HG02642 (cell line): ENCODE data around the gene SLC2A1.
A peak's percentile ranks its signal among the peaks of the same experiment; 100 is the strongest.
"Not testable (repeated sequence)": the region's sequence is repeated elsewhere in the genome, so short reads cannot be mapped to it uniquely, and the experiment has no call there.

Experiments used
- ATAC-seq: cut with Tn5 transposase; IDR thresholded peaks from one replicate; pipeline ENCODE4 v1.9.1; 2021; ENCODE audit warnings: mild to moderate bottlenecking; ENCODE audit not compliant: unreplicated experiment, poor library complexity

SLC2A1 gene

DNA sequence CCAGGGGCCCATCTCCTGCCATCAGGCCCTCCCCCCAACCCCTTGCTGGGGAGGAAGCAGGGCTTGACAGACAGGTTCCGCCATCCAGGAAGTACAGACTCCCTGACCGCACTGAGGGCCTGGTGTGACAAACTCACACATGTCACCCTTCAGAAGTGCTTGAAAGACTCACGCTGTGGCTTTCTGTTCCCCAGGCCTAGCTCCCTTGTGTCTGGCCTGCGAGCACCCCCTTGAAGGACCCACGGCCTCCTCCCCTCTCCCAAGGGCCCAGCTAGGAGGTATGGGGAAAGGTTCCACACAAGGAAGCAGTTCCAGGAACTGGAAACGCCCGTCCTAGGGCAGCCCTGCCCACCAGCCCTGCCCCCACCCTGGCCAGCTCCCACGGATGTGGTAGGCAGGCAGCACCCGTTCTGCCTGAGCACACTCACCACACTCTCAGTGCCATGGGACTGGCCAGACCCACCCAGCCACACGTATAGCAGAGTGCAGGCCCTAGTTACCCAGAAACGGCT is 26.7 kb downstream of the SLC2A1 start:
- peak; percentile 54 for ATAC-seq

DNA sequence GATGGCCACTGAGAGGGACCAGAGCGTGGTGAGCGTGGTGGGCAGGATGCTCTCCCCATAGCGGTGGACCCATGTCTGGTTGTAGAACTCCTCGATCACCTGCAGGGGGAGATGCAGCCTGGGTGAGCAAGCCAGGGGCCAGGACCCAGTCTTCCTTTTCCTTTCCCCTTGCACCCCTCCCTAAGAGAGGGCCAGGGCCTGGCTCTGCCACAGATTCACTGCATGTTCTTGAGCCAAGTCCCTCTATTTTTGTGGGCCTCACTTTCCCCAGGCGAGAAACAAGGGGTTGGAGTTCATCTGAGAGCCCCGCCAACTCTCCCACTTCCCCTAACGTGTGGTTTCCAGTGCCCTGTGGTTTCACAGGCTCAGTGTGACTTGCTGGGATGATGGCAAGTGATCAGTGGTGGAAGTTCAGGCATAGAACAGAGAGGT is 27.5 kb downstream of the SLC2A1 start:
- no peak for ATAC-seq

DNA sequence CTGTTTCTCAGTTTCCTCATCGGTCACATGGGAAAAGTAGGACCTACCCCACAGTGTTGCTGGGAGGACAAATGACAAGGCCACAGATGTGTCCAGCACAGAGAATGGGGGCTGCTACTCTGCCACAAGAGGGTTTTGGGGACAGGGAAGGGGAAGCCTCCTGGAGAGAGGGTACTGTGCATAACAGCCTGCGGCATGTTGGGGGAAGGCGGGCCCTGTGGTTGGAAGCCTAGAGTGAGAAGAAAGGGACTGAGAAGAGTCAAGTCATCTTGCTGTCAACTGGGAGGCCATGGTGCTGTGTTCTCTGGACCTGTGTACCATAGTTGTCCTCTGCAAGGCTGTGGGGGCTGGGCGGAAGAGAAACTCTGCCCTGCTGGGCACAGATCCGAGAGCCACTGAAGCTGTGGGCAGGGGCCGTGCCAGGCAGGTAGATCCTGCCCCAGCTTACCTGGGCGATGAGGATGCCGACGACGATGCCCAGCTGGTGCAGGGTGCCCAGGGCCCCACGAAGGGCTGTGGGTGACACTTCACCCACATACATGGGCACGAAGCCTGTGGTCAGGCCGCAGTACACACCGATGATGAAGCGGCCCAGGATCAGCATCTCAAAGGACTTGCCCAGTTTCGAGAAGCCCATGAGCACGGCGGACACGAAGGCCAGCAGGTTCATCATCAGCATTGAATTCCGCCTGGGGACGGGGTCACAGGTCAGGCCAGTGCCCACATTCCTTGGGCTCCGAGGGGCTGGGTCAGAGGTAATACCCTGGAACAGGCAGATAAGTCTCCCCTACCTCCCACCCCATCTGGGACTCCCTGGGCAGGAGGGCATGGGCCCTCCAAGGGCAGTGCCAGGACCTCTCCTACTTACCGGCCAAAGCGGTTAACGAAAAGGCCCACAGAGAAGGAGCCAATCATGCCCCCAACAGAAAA is 28.2 kb downstream of the SLC2A1 start:
- no peak for ATAC-seq

DNA sequence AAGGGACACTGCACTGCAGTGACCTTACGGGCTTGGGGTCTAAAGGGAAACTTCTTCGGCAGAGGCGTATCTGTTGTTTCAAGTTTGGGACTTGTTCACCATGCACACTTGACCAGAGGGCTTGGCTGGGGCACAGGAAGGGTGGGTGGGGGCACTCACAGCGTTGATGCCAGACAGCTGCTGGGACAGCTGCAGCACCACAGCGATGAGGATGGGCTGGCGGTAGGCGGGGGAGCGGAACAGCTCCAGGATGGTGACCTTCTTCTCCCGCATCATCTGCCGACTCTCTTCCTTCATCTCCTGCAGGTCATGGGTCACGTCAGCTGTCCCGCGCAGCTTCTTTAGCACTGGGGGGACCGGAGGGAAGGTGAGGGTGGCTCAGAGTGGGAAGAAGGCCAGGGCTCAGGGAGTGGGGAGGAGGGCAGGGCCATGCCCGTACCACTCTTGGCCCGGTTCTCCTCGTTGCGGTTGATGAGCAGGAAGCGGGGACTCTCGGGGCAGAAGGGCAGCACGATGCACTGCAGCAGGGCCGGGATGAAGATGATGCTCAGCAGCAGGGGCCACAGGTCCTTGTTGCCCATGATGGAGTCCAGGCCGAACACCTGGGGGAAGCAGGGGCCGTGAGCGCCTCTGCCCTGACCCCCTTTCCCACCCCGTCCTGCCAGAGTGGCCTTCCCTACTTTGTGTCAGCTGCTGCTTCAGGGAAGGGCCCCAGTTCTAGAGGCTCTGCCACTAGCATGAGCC is 29.1 kb downstream of the SLC2A1 start:
- ATAC-seq = no peak

DNA sequence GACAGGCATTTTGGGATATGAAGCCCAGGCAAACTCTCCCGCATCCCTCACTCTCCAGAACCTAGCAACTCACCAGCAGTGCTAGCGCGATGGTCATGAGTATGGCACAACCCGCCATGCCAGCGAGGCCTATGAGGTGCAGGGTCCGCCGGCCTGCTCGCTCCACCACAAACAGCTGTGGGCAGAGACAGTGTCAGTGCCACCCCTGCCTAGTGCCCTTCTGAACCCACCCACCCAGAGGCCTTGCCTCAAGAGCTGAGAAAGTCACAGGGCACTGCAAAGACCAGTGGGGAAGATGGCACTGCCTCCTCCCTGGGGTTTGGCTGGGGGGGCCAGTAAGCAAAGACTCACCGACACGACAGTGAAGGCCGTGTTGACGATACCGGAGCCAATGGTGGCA is 29.8 kb downstream of the SLC2A1 start:
- ATAC-seq = no peak

DNA sequence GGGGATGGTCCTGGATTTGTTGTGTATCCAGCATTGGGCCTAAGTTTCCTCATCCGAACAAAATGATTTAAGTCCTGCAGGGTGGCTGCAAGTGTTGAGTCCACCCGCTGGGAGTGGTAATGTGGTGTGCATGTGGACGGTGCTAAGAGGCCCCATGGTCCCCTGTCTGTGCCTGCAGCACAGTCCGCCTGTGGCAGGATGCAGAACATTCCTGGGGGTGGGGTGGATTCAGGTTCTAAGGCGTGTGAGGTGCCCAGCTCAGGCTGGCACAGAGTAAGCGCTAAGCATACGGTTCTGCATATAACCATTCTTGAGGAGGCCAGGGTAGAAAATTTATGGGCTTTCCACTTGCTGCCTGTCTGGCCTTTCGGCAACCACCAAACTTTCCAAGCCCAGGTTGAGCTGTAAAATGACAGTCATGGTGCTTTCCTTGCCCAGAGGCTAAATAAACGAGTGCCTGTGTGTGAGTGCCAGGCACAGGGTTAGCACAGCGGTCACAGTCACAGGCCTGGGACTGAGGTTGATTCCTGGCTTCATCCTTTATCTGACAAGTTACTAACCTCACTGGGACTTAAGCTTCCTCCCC is 30.7 kb downstream of the SLC2A1 start:
- ATAC-seq = no peak

DNA sequence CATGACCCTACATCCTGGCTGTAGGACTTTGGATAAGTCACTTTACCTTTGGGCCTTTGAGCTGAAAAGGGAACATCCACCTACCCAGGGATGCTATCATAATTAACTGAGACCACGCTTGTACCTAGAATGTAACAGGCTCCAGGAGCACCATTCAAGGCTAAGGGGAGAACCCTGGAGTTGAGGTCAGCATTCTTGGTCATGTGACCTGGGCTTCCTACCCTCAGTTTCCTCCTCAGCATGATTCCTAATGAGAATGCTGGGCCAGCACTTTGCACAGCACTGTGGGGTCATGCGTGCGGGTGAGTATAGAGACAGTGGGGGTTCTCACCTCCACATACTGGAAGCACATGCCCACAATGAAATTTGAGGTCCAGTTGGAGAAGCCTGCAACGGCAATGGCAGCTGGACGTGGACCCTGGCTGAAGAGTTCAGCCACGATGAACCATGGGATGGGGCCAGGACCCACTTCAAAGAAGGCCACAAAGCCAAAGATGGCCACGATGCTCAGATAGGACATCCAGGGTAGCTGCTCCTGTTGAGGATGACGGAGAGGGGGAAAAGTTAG is 31.3 kb downstream of the SLC2A1 start:
- no peak for ATAC-seq

DNA sequence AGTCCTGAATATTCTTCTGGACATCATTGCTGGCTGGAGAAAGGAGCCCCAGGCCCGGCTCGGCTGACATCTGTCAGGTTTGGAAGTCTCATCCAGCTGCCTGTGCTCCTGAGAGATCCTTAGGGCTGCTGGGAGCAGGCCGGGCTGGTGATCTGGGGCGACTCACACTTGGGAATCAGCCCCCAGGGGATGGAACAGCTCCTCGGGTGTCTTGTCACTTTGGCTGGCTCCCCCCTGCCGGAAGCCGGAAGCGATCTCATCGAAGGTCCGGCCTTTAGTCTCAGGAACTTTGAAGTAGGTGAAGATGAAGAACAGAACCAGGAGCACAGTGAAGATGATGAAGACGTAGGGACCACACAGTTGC is 31.8 kb downstream of the SLC2A1 start:
- no peak for ATAC-seq

DNA sequence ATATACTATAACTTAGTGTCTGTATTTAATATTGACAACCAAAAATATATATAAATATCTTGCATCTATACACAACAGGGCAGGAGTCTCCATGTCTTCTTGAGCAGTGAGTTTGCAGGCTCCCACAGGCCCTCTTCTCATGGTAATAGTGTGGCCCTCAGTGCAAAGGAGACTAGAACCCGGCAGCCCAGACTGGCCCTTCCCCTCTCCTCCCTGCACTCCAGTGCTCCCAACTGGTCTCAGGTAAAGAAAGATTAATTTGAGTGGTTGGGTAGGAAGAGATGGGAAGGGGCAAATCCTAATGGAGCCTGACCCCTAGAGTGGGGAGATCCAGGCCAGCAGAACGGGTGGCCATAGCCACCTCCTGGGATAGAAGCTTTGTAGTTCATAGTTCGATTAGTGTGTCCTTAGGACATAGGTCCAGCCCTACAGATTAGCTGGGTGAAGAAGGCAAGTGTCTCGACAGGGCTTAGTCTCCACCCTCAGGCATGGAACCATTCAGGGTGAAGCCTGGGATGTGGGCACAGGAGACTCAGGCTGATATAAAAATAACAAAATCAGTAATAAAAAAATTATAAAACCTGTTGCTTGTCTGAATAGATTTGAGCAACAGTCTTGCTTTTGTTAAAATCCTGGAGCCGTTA is 32.3 kb downstream of the SLC2A1 start:
- no peak for ATAC-seq

DNA sequence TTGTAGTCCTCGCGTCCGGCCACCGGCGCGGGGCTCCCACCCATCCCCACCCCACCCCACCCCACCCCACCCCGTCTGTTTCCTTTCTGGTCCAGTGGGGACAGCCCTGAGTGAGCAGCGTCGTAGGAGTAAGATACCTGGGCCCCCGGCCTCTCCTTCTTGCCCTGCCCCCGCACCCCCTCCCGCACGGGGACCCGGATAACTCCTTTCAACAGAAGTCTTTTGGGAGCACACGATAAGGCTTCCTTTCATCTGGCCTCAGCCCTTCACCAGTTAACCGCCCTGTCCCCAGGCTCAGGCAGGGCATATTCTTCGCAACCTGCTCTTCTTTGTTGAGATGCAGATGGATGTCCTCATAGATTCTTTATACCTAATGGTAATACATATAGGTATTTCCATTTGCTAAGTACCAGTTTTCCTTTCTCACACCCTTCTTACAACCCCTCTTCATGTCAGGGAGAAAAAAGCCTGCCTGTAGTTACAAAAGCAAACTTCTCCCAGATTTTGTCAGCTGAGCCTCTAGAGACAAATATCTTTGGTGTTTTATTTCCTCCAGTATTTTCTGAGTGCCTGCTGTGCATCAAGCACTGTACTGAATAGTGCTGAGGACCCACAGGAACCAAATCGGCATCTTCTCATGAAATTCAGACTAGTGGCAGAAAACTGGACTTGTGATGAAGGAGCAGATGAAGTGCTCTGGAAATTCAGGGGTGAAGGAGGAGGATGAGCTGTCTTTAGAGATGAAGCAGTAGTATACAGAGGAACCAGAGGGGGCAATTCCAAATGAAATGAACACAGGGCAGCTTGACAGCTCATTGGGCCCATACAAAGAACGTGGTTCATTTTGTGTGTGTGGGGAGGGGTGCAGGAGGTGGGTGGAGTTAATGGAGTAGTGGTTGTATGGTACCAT is 33.6 kb downstream of the SLC2A1 start:
- ATAC-seq = no peak

DNA sequence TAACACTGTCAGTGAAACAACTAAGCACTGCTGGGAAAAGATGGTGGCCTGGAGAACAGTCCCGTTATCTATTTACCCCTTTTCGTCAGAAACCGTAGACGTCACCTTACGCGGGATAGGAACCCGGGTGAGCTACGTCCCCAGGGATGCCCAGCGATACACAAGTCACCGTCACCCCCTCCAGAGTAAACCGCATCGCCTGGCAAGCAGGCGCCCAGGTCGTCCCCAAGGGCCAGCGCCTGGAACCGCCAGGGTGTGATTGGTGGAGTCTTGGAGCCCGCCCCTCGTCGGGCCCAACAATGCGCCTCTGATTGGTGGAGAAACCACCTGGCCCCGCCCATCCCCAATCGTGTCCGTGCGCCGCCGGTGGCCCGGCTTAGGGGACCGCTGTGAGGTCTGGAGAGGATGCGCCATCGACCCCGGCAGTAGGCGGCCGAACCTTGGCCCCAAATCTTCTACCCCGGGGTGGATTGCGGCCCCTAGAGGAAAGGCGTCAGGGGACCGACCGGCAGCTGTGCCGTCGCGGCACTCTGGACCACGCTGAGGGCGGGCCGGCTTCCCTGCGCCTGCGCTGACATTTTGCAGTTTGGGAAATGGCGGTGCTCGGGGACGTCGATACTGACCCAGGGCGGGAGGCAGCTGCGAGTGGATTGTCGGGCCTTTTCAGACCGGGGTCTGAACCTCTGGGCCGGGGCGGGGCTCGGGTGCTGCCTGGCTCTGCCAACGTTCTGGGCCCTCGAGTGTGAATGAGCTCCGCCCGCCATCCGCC is 34.4 kb downstream of the SLC2A1 start:
- ATAC-seq = peak; percentile 94

DNA sequence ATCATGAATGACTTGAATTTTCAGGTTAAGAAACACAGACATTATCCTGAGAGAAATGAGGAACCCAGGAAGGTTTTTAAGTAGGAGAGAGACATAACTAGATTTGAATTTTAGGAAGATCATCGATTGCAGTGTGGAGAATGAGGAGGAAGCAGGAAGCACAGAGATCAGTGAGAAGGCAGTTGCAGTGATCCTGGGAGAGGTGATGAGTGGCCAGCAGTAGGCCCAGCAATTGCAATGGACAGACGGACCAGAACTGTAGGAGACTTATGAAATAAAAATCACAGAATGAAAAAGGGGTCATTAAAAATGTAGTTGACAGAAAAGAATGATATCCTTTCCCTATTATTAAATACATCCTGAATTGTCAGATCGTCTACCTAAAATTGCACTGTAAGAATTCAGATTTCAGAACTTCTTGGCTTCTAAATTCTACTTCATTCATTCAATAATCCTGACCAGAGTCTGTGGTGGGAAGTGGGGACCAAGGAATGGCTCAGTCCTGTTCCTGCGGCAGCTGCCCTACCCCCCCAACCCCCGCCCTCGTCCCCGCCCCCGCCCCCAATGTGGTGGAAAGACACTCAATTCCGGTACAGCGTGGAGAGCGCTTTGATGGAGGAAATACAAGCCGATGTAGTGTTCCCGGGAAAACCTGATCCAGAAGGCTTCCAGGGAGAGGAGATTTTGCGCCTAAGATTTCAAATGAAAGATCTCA is 35.1 kb downstream of the SLC2A1 start:
- ATAC-seq = no peak

DNA sequence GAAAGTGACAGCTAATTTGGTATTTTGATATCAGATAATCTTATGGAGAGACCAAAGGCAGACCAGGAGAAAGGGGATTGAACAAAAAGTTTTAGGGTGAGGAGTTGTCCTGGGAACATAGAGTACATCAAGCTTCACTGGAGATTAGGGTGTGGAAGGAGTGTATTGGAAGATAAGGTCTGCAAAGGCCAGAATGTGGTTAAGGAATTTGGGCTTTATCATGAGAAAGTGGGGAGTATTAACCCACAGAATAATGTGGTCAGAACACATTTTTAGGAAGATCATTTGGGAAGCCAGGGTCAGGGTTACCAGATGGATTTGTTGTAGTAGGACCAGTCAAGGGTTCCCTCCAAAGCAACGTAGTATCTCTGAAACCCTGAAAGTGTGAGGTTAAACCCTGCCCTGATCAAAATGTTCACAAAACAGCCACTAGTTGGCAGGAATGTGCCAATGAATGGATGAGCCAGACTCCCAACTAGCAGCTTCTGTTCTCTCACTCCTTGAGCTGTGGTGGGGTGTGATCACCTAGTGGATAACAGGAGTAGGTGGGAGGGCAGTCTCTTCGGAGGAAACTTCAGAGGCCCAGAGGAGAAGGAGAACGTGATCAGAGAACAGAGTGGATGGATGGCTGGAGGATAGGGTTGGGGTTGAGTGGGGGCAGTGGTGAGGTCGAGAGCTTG is 35.8 kb downstream of the SLC2A1 start:
- ATAC-seq = no peak

DNA sequence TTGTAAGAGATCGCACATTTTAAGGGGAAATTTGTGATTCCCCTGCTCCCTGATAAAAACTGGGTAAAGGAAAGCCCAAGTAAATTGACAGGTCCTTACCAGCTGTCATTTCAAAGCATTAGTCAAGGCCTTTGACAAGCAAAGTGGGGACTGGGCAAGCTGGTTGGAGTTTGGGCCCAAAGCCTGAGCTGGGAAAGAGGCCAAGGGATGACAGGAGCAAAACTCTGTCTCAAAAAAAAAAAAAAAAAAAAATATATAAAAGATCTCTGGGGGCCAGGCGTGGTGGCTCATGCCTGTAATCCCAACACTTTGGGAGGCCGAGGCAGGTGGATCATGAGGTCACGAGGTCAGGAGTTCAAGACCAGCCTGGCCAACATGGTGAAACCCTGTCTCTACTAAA is 36.9 kb downstream of the SLC2A1 start:
- ATAC-seq = no peak

DNA sequence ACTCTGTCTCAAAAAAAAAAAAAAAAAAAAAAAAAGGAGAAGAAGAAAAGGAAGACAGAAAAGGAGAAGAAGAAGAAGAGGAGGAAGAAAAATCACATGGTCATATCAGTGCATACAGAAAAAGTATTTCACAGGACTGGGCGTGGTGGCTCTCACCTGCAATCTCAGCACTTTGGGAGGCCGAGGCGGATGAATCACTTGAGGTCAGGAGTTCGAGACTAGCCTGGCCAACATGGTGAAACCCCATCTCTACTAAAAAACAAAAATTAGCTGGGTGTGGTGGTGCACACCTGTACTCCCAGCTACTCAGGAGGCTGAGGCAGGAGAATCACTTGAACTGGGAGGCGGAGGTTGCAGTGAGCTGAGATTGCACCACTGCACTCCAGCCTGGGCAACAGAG is 39.0 kb downstream of the SLC2A1 start:
- not testable (repeated sequence) for ATAC-seq

DNA sequence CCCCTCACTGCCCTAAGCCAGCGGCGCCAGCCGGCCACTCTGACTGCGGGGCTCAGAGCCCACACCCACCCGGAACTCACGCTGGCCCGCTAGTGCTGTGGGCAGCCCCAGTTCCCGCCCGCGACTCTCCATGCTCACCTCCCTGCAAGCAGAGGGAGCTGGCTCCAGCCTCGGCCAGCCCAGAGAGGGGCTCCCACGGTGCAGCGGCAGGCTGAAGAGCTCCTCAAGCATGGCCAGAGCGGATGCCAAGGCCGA is 41.5 kb downstream of the SLC2A1 start:
- ATAC-seq = no peak

DNA sequence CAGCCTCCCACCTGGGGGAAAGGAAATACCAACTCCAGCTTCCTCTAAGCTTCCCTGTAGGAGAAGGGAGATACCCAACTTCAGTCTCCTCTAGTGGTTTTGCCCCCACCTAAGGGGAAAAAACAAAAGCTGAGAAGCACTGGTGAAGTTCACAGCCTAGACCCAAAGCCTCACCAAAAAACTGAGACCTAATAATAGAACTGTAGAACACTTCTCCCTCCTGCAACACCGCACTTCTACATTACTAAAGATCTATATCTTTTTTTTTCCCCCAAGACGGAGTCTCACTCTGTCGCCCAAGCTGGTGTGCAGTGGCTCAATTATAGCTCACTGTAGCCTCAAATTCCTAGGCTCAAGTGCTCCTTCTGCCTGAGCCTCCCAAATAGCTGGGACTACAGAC is 43.2 kb downstream of the SLC2A1 start:
- no peak for ATAC-seq
